HepG2 (cell line): ENCODE data around the gene C1orf35. TPM values are rescaled to one million over a fixed set of nuclear protein-coding genes. Genes with fewer than 3 reads are reported as not detected.
A peak's percentile ranks its signal among the peaks of the same experiment; 100 is the strongest.

Experiments
- EZH2 ChIP-seq: conservative IDR thresholded peaks from 2 replicates; pipeline ENCODE4 v1.6.1; 2012; ENCODE audit warnings: mild to moderate bottlenecking, low read depth, low read length, moderate library complexity
- FOSL1 ChIP-seq: sonication (generic); formaldehyde crosslinking; IDR thresholded peaks from 2 replicates; pipeline ENCODE4 v1.9.0; 2021; ENCODE audit warnings: missing genetic modification reagents, borderline replicate concordance
- NAIF1 ChIP-seq: sonication (generic); formaldehyde crosslinking; IDR thresholded peaks from 2 replicates; pipeline ENCODE4 v1.5.0; 2020; ENCODE audit warnings: mild to moderate bottlenecking, missing genetic modification reagents, borderline replicate concordance
- NR3C1 ChIP-seq: sonication (generic); formaldehyde crosslinking; IDR thresholded peaks from 2 replicates; pipeline ENCODE4 v1.4.0; 2020; ENCODE audit warnings: missing genetic modification reagents
- RARG ChIP-seq: sonication (generic); formaldehyde crosslinking; IDR thresholded peaks from 2 replicates; pipeline ENCODE4 v1.4.0; 2020; ENCODE audit warnings: low read depth, mild to moderate bottlenecking, missing genetic modification reagents
- RBM39 ChIP-seq: fragments of 200-400 bp; formaldehyde crosslinking; IDR thresholded peaks from one replicate; pipeline ENCODE4 v1.6.1; 2018; ENCODE audit warnings: antibody characterized with exemption, mild to moderate bottlenecking, low read depth, low read length; ENCODE audit not compliant: poor library complexity, severe bottlenecking
- ZBTB3 ChIP-seq: sonication (generic); formaldehyde crosslinking; IDR thresholded peaks from 2 replicates; pipeline ENCODE4 v1.4.0; 2020; ENCODE audit warnings: low read depth, mild to moderate bottlenecking, moderate library complexity, missing genetic modification reagents, borderline replicate concordance
- polyA plus RNA-seq, 8 experiments: library from polyadenylated mRNA; depleted of rRNA in 3 of 8; stranded (reverse) in 7 of 8; unstranded in 1 of 8; fragments of >200 nt; fragmentation: Illumina TruSeq in 4 of 8; extraction: Trizol in 4 of 8; gene quantifications; 2 replicates each; pipeline versions ENCODE4 v1.2.1 to v1.2.3, GENCODE V29; 2011 to 2016; ENCODE audit warnings: low read depth in 4 of 8, missing spikeins in 1 of 8, mixed read lengths in 1 of 8; ENCODE audit not compliant: insufficient read depth in 1 of 8
- total RNA-seq, 5 experiments: library from RNA; depleted of rRNA; stranded (reverse); fragments of >200 nt; fragmentation: Illumina TruSeq; extraction: Trizol; gene quantifications; 2 replicates each; pipeline ENCODE4 v1.2.3, GENCODE V29; 2016; ENCODE audit warnings: low read depth in 1 of 5
- TF ChIP-seq, protein P1 (sequence below): sonication (generic); formaldehyde crosslinking; conservative IDR thresholded peaks from 2 replicates; pipeline ENCODE4 v1.8.0; 2022; ENCODE audit warnings: mild to moderate bottlenecking, moderate library complexity, missing genetic modification reagents
- TF ChIP-seq, protein P2 (sequence below): sonication (generic); formaldehyde crosslinking; IDR thresholded peaks from 2 replicates; pipeline ENCODE4 v1.5.0; 2020; ENCODE audit warnings: mild to moderate bottlenecking, low read depth, missing genetic modification reagents, borderline replicate concordance
- TF ChIP-seq, protein P3 (sequence below): sonication (generic); formaldehyde crosslinking; IDR thresholded peaks from 2 replicates; pipeline ENCODE4 v1.4.0; 2020; ENCODE audit warnings: missing genetic modification reagents, mild to moderate bottlenecking, borderline replicate concordance
- TF ChIP-seq, protein P4 (sequence below): sonication (generic); formaldehyde crosslinking; IDR thresholded peaks from 2 replicates; pipeline ENCODE4 v1.4.0; 2020; ENCODE audit warnings: missing genetic modification reagents

C1orf35 gene
- total and polyA plus RNA-seq, 2 of the 13 experiments (the other 11 are each of a cell fraction or from before 2014, with no cell fraction given), result 8.1 to 19.3 TPM

DNA sequence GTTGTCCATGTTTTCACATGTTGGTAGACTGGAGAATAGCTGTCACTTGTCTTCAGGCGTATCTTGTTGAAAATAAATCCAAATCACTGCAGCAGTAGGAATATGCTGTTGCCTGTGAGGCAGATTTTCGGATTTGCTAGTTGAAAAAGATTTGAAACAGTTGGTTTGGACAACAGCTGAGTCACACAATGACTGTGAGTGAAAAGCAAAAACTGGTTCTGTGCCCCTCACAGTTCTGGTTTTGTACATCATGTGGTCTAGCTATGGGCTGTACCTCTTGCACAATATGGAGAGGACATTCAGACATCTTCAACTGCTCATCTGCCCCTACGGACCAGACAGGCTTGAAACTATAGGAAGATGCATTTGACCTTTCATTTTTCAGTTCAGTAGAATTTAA, 18.8 kb downstream of the C1orf35 start (continued):
- TF ChIP-seq, protein P1, sequence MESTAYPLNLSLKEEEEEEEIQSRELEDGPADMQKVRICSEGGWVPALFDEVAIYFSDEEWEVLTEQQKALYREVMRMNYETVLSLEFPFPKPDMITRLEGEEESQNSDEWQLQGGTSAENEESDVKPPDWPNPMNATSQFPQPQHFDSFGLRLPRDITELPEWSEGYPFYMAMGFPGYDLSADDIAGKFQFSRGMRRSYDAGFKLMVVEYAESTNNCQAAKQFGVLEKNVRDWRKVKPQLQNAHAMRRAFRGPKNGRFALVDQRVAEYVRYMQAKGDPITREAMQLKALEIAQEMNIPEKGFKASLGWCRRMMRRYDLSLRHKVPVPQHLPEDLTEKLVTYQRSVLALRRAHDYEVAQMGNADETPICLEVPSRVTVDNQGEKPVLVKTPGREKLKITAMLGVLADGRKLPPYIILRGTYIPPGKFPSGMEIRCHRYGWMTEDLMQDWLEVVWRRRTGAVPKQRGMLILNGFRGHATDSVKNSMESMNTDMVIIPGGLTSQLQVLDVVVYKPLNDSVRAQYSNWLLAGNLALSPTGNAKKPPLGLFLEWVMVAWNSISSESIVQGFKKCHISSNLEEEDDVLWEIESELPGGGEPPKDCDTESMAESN, result 0 out of 2 replicates have a peak, but pooled peaks have one; percentile 2
- no peak for TF ChIP-seq RBM39
- TF ChIP-seq, protein P2, sequence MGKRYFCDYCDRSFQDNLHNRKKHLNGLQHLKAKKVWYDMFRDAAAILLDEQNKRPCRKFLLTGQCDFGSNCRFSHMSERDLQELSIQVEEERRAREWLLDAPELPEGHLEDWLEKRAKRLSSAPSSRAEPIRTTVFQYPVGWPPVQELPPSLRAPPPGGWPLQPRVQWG, result no peak
- no peak for TF ChIP-seq RARG (CRISPR knock-in tag)
- TF ChIP-seq, protein P3, sequence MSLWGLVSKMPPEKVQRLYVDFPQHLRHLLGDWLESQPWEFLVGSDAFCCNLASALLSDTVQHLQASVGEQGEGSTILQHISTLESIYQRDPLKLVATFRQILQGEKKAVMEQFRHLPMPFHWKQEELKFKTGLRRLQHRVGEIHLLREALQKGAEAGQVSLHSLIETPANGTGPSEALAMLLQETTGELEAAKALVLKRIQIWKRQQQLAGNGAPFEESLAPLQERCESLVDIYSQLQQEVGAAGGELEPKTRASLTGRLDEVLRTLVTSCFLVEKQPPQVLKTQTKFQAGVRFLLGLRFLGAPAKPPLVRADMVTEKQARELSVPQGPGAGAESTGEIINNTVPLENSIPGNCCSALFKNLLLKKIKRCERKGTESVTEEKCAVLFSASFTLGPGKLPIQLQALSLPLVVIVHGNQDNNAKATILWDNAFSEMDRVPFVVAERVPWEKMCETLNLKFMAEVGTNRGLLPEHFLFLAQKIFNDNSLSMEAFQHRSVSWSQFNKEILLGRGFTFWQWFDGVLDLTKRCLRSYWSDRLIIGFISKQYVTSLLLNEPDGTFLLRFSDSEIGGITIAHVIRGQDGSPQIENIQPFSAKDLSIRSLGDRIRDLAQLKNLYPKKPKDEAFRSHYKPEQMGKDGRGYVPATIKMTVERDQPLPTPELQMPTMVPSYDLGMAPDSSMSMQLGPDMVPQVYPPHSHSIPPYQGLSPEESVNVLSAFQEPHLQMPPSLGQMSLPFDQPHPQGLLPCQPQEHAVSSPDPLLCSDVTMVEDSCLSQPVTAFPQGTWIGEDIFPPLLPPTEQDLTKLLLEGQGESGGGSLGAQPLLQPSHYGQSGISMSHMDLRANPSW (CRISPR knock-in tag), result no peak
- TF ChIP-seq FOSL1 (CRISPR knock-in tag), result no peak
- TF ChIP-seq ZBTB3 (CRISPR knock-in tag), result no peak
- TF ChIP-seq EZH2, result no peak
- no peak for TF ChIP-seq NAIF1
- no peak for TF ChIP-seq NR3C1 (CRISPR knock-in tag)
- TF ChIP-seq, protein P4, sequence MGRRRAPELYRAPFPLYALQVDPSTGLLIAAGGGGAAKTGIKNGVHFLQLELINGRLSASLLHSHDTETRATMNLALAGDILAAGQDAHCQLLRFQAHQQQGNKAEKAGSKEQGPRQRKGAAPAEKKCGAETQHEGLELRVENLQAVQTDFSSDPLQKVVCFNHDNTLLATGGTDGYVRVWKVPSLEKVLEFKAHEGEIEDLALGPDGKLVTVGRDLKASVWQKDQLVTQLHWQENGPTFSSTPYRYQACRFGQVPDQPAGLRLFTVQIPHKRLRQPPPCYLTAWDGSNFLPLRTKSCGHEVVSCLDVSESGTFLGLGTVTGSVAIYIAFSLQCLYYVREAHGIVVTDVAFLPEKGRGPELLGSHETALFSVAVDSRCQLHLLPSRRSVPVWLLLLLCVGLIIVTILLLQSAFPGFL (CRISPR knock-in tag), result no peak
- TF ChIP-seq, all 625 proteins: peak for 6
